Activated CD8-positive, alpha-beta memory T cell treated with anti-CD3 and anti-CD28 coated beads for 36 hours (primary cell): Measurements from ENCODE around the gene LOC128125822. TPM values are rescaled to one million over a fixed set of nuclear protein-coding genes. Genes with fewer than 3 reads are reported as not detected.

Experiments used
- CTCF ChIA-PET: fragments of 350-600 bp; sonication (Branson Sonifier 250); formaldehyde crosslinking; loops from one replicate; lab custom pipeline; 2021; ENCODE audit warnings: antibody characterized with exemption; lab: Charles Lee
- POLR2A ChIA-PET: fragments of 350-600 bp; sonication (Branson Sonifier 250); formaldehyde crosslinking; loops from one replicate; lab custom pipeline; 2021; ENCODE audit warnings: antibody characterized with exemption; lab: Charles Lee
- total RNA-seq, 2 experiments: library from RNA; stranded (reverse); gene quantifications; one replicate each; pipeline ENCODE4 v1.2.3, GENCODE V29; 2021

LOC128125822 gene

DNA sequence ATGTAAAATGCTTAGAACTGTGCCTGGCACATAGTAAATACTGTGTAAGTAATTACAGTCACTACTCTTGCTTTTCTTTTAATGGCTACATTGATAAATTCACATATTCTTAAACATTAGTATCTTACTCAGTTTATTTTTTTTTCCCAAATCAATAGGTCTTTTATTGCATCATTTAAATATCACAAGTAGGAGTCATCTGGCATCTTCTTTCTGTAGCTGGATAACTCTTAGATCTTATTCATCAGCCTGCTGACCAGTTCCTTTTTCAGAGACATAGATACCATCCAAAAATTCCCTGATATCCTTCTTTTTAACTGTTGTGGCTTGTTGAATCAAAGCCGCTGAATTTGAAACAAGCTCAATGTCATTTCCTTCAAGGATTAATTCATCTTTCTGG, 43.3 kb downstream of the LOC128125822 start:
- CTCF ChIA-PET: interaction anchor here (1.0 kb wide), 1 partner anchor 17 kb away, joined by 4 read pairs; no protein-coding TSS in a partner anchor
- POLR2A ChIA-PET: no interaction called here

Other genes with a start within 250 kb of the LOC128125822 start
- 10 to 100 TPM; 87.9 to 96.6 TPM for gene PTP4A1, start within 50 bp of the LOC128125822 start, total RNA-seq
- gene PHF3, start 63.3 kb downstream of the LOC128125822 start, total RNA-seq: 10 to 100 TPM; 40.4 to 41.4 TPM